Fibroblast of skin of left quadriceps (primary cell): Measurements from ENCODE around the gene NCF2.
A peak's percentile ranks its signal among the peaks of the same experiment; 100 is the strongest.

Source experiments
- DNase-seq, 2 experiments: peaks; one replicate each; pipeline ENCODE4 v3.0.0-alpha.2; 2013; ENCODE audit warnings: low read depth in 2 of 2

NCF2 gene

DNA sequence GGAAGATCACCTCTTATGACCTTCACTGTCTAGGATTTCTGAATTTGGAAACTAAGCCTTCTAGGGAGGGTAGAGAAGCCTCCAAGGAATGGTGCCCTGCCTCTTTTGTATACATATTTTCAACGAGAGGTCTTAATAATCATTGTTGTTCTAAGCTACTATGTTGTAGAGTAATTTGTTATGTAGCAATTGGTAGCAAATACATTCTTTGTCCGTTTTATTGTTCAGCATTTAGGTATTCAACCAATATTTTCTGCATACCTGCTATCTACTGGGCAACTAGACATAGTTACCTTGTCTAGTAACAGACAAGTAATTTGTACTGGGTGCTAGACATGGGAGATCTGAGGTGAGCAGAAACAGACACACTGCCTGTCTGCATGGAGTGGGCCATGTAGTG lies 20.8 kb upstream of the NCF2 start:
- DNase-seq = no peak

DNA sequence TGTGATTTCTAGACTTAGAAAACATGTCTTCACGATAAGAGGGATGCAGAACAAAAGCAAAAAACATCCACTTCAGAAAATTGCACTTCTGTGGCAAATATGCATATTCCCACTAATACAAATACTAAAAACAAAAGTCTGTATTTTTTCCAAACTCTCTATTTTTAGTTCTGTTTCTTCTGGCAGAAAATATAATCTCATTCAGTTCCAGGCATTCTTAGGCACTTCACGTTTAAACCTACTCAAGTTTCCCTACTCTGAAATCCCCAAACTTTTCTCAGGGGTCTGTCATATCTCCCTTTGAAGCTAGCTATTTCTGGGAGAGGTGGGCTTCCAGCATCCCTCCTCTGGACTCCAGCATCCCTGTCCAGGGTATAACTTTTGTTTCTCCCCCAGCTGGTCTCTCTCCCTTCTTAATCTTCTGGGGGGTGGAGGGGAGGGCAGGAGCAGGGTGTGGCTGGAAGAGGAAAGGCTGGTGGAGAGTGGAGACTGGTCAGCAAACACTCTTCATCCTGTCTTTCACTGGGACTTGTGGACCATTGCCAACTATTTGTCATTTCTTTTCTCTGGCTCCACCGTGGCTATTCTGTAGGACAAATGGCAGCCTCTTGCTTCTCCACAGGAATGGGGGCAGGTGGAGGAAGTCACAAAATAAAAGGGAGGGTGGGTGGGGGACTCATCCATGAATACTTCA lies 19.6 kb upstream of the NCF2 start:
- no peak for DNase-seq

GRCh38 chr1:183609313-183609712 lies 19.1 kb upstream of the NCF2 start:
- peak; percentile 53 to 56 for DNase-seq

- no peak for DNase-seq
Measured at GRCh38 chr1:183607322-183607980, 17.2 kb upstream of the NCF2 start.

DNA sequence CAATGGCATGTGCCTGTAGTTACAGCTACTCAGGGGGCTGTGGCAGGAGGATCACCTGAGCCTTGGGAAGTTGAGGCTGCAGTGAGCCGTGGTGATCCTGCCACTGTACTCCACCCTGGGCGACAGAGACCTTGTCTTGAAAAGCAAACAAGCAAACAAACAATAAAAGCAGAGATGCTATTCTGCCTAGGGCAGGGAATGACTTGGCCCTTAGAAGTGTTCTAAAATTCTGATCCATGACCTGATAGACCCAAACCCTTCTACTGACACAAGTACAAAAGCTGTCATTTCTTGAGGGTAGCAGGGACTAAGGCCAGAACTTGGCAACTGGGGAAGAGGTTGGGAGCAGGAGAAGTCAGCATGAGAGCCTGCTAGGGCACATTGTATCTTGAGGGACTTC lies 15.6 kb upstream of the NCF2 start:
- no peak for DNase-seq

- DNase-seq = no peak
Measured at GRCh38 chr1:183604815-183605214, 14.6 kb upstream of the NCF2 start.

DNA sequence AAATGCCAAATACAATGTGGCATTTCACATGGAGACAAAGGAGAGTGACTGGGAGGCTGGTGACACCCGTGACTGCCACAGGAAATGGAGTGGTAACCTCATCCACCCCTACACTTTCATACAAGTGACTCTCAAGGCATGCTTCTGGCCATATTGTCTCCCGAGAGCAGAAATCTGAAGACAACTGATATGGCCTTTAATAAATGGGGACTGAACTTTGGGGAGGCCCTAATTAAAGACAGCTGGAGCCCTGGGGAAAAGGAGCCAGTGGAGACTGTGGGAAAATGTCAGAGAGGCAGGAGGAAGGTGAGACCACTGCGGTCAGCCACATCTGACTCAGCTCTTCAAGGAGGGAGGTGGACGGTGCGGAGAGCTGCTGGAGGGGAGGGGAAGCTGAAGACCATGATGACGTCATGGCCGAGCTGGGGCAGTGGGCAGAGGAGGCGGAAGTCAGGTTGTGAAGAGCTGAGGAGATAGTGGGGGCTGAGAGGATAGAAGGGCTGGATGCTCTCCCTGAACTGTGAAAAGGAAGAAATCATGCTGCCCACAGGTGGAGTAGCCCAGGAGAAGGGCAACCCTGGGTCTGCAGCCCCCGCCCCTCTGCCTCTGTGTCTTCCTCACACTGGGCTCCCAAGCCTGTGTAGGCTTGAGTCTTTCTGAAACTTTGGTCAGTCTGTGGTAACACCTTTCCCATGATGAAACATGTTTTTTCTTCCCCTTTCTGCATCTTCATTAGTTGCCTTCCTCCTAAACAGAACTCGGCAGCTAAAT lies 14.0 kb upstream of the NCF2 start:
- peak; percentile 73 to 81 for DNase-seq

GRCh38 chr1:183602510-183602909 lies 12.3 kb upstream of the NCF2 start:
- DNase-seq = no peak

DNA sequence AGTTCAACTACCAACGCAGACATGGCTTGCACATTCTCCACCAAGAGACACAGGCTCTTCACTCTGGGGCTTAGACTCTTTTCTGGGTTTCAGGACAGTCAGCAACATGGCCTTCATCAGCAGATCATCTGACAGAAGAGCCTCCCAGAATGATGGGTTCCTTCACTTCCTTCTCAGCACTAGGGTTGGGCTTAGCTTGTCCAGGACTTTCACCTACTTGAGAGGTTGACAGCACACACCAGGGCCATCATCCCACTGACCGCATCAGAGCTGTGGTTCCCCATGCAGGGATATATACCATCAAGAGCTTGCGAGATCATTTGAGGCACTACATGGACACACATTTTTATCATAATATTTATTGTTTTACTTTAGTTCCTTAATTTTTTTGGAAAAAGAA lies 10.4 kb upstream of the NCF2 start:
- no peak for DNase-seq

DNA sequence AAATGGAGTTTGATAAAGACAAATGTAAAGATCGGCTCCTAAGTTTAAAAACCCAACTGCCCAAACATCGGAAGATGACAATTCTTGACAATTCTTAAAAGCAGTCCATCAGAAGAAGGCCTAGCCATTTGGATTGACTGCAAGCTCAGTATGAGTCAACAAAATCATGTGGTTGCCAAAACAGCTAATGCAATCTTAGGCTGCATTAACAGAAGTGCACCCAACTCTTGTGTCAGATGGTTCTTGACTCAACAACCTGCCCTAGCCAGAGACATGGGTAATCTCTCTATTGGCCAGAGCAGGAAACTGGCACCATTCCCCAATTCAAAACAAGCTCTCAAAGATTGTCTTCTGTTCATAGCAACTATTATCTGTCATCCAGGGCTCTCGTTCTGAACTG lies 9.9 kb upstream of the NCF2 start:
- no peak for DNase-seq

DNA sequence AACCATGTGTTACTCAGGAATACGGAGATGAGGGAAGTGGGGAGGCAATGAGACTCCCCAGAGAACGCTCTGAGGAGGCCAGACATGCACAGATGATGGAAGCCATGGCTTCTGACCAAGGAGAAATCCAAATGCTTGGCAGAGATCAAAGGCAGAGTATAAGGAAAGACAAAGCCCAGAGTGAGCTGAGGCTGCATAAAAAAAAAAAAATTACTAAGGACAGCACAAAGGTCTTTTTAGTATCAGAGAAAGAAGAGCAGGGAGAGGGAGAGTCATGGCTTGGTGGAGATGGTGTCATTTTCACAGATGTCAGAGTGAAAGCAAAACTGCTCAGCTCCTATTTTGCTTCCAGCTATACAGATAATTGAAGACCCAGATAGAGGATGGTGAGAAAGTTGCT lies 8.1 kb upstream of the NCF2 start:
- no peak for DNase-seq

- no peak for DNase-seq
Measured at GRCh38 chr1:183597656-183598347, 7.5 kb upstream of the NCF2 start.

- DNase-seq = no peak
Measured at GRCh38 chr1:183596500-183596899, 6.2 kb upstream of the NCF2 start.

GRCh38 chr1:183595537-183595936 lies 5.3 kb upstream of the NCF2 start:
- no peak for DNase-seq

GRCh38 chr1:183593356-183593755 lies 3.1 kb upstream of the NCF2 start:
- no peak for DNase-seq

GRCh38 chr1:183592733-183593132 lies 2.5 kb upstream of the NCF2 start:
- no peak for DNase-seq

GRCh38 chr1:183589874-183590243 lies 400 bp downstream of the NCF2 start:
- no peak for DNase-seq

DNA sequence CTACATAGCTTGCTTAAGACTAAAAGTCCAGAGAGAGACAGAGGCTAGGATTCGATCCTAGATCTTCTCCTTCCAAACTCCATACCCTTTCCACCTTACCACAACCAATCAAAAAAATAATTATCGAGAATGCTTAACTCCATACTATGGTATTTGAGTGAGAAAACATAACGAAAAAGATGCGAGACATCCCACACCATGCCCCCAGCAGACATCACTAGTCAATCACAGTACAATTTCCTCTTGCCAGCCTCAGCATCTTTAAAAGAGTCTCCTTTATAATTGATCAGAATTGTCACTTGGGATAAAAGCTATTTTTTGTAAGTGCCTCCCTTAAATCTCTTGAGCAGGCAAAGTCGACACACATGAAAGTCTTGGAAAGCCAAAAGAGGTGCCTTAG lies 875 bp downstream of the NCF2 start:
- no peak for DNase-seq

DNA sequence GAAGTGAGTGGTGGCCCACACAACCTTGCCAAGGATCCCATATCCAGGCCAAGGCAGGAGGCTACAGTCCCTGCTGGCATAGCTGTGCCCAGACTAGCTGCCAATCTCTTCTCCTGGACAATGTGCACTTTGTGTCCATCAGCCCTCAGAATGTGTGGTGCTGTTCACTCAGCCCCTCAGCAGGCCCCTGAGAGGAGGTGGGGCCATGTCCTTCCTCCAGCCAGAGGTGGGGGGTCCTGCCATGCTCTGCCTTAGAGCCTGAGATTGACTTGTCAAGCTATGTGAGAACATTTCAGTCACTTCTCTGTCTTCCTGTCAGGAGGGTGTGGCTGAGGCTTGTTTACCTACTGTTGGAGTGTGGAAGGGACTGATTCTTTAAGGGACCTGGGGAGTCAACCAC lies 1.4 kb downstream of the NCF2 start:
- DNase-seq = no peak

DNA sequence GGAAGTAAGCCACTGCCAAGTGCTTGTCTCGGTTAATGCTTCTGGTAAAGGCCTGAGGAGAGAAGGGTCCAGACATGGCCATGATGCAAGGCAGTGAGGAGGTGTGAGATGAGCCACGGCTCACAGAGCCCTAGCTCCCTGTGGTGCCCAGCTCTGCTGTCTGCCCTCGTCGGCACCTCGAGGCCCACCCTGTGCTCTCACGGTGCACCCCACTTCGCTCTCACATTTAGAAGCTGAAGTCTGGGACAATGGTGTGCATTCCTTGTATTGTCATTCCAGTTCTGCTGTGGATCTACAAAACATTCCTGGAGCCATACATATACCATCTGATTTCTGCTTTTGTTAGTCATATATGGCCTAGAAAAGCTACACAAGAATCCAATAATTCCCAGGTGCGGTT lies 3.3 kb downstream of the NCF2 start:
- no peak for DNase-seq

DNA sequence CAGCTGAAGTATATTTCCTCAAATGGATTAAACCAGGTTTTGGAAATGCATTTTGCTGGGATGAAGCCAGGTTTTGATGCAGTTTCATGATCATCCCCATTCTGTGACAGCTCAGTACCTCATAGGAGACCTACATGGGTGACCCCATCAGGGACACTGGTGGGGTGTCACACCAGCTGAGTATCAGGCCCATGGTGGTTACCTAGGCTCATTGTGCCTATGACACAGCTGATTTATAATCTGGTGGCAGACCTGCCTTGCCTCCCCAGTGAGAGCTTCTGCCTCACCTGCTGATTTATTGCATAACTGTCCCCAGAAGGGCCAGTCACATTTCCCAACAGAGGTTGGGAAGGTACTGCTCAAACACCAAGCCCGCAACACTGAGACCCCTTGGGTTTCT lies 3.8 kb downstream of the NCF2 start:
- no peak for DNase-seq

- DNase-seq = no peak
Measured at GRCh38 chr1:183585038-183585437, 5.2 kb downstream of the NCF2 start.

DNA sequence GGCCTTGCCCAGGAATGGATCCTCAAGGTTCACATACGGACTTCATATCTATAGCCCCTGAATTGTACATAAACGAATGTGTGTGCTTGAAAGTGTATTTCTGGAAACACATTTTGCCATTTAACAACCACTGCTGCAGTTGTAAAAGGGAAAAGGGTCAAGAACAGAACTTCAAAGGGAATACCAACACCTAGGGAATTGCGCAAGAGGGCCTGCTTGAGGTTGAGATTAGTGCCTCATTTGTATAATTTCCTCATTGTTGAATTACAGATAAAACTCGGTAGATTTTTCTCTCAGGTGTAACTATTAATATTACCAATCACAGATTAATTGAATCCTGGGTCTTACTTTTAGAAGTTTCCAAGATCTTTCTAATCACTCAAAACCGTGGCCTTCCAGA lies 6.1 kb downstream of the NCF2 start:
- DNase-seq = no peak
